ENCODE measurements around the gene ENC1.

GRCh38 chr5:74617202-74617601 is 23.3 kb downstream of the ENC1 start:
- TF ChIP-seq GATA3 (IDR thresholded peaks at IDR 0.05; ENCODE audit: low read depth, low read length) = no peak
- no peak for TF ChIP-seq GATA2 (IDR thresholded peaks at IDR 0.05; ENCODE audit: low read depth, low read length)
